Measurements from ENCODE around the gene REXO1. TPM values are rescaled to one million over a fixed set of nuclear protein-coding genes. Genes with fewer than 3 reads are reported as not detected.
A peak's percentile ranks its signal among the peaks of the same experiment; 100 is the strongest.

The REXO1 gene
- total RNA-seq, 1 experiment from 2014 or later: 56.8 TPM

GRCh38 chr19:1773184-1773583, 75.1 kb downstream of the REXO1 start:
- no peak overlapping the region for H2AFZ ChIP-seq (ENCODE audit: low read length)
- H3K4me1 Mint-ChIP-seq: peaks cover 6 to 17% of the 10 kb centered on the region in 2 experiments
- peaks cover 29 to 47% of the 10 kb centered on the region in 2 experiments for H3K9me3 Mint-ChIP-seq
- no peak overlapping the region for H2AK5ac ChIP-seq (ENCODE audit: insufficient read length, low read length)
- no peak for TF ChIP-seq CTCF (conservative IDR thresholded peaks at IDR 0.05)
- H3K4me2 ChIP-seq (ENCODE audit: insufficient read depth, insufficient read length, low read length): no peak overlapping the region
- H3K18ac ChIP-seq (ENCODE audit: insufficient read length, low read depth, low read length): no peak overlapping the region
- no peak overlapping the region for H2BK15ac ChIP-seq (ENCODE audit: low read depth, low read length)
- H2BK20ac ChIP-seq (ENCODE audit: low read depth, low read length, poor library complexity, severe bottlenecking): no peak overlapping the region
- H3K23me2 ChIP-seq (ENCODE audit: insufficient read length, low read depth, low read length, poor library complexity, severe bottlenecking): no peaks in the 10 kb centered on the region
- H3K9ac ChIP-seq (ENCODE audit: extremely low read depth, insufficient read length, low read length): no peak overlapping the region
- DNase-seq: no peak
- H3K56ac ChIP-seq (ENCODE audit: insufficient read length, low read depth, low read length): no peak overlapping the region
- H3K27me3 ChIP-seq (ENCODE audit: insufficient read depth, low read length): peaks cover 32% of the 10 kb centered on the region
- peaks cover 96% of the 10 kb centered on the region for H3K27me3 Mint-ChIP-seq (ENCODE audit: low read depth)
- no peak overlapping the region for H3K14ac ChIP-seq (ENCODE audit: insufficient read depth, low read length)
- no peak overlapping the region for H3K27ac ChIP-seq (ENCODE audit: insufficient read length, low read depth, low read length)
- H3K4me1 ChIP-seq (ENCODE audit: insufficient read depth, low read length): no peaks in the 10 kb centered on the region
- no peak overlapping the region for H2BK12ac ChIP-seq (ENCODE audit: insufficient read length, low read depth, low read length)
- no peak overlapping the region for H2BK5ac ChIP-seq (ENCODE audit: insufficient read length, low read length)
- no peaks in the 10 kb centered on the region for H3K79me1 ChIP-seq (ENCODE audit: insufficient read depth, low read depth, low read length, poor library complexity, severe bottlenecking)
- H2BK120ac ChIP-seq (ENCODE audit: low read depth, low read length, poor library complexity, severe bottlenecking): no peak overlapping the region
- no peak overlapping the region for H3K4ac ChIP-seq (ENCODE audit: low read depth, low read length)
- no peak overlapping the region for H4K5ac ChIP-seq (ENCODE audit: insufficient read length, low read depth, low read length)
- peak overlapping the region in 1 of 2 experiments; percentile 2; a peak in 1 of 5 replicates for H3K4me3 Mint-ChIP-seq
- H3K23ac ChIP-seq (ENCODE audit: insufficient read length, low read depth, low read length): no peak overlapping the region
- H3K9me3 ChIP-seq (ENCODE audit: control insufficient read depth, low read depth, low read length): peaks cover 10% of the 10 kb centered on the region
- H4K8ac ChIP-seq (replicated peaks; ENCODE audit: insufficient read length, low read depth, low read length): no peak overlapping the region
- no peak overlapping the region for H3T11ph ChIP-seq (ENCODE audit: low read length)
- H4K91ac ChIP-seq (ENCODE audit: insufficient read length, low read depth, low read length): no peak overlapping the region
- H3K27ac Mint-ChIP-seq: no peak overlapping the region
- H3K79me2 ChIP-seq (ENCODE audit: insufficient read depth, low read length): no peaks in the 10 kb centered on the region
- peaks cover 2% of the 10 kb centered on the region for H4K20me1 ChIP-seq (ENCODE audit: control insufficient read depth, insufficient read depth, insufficient read length)
- peaks cover 0 to 7% (median 2%) of the 10 kb centered on the region in 3 experiments; a peak in 4 of 7 replicates for H3K36me3 Mint-ChIP-seq (ENCODE audit: insufficient read depth in 1 of 3, low read depth in 3 of 3)
- WGBS (ENCODE audit: extremely low coverage, insufficient read length, low lambda C conversion rate): no CpG with 5 or more reads among the region's 8 CpGs
